ENCODE data around the gene PPP3CA.

PPP3CA gene

GRCh38 chr4:101240099-101240498, 107.2 kb downstream of the PPP3CA start:
- Histone ChIP-seq H4K20me1 (ENCODE audit: insufficient read depth, low read length) (no peaks in the 10 kb centered on the region), H3K79me2 (ENCODE audit: insufficient read depth, low read length) (peaks cover 81% of the 10 kb centered on the region), H3K27me3 (ENCODE audit: insufficient read depth, low read length) (no peaks in the 10 kb centered on the region), H3K36me3 (ENCODE audit: insufficient read depth, low read length) (no peaks in the 10 kb centered on the region), H3K4me1 (ENCODE audit: insufficient read depth, low read length, severe bottlenecking) (peaks cover 18% of the 10 kb centered on the region), H3K9me3 (ENCODE audit: low read length) (no peaks in the 10 kb centered on the region), H3K27ac (ENCODE audit: low read depth, low read length, poor library complexity, severe bottlenecking) (no peak overlapping the region), H3K9me2 (ENCODE audit: low read depth, low read length) (no peaks in the 10 kb centered on the region), H3K4me2 (ENCODE audit: low read length) (no peak overlapping the region), H3K4me3 (ENCODE audit: low read depth, low read length, poor library complexity, severe bottlenecking) (no peak overlapping the region), H3K9ac (ENCODE audit: low read length) (no peak overlapping the region), H2AFZ (ENCODE audit: low read length) (no peak overlapping the region), H3F3A (ENCODE audit: insufficient read depth, low read length) (no peaks in the 10 kb centered on the region)
- no peak for TF ChIP-seq CTCF (IDR thresholded peaks at IDR 0.05; ENCODE audit: low read length)
- no peak for TF ChIP-seq EZH2 (IDR thresholded peaks at IDR 0.05; ENCODE audit: borderline replicate concordance, low read length)

GRCh38 chr4:101239665-101240064, 107.7 kb downstream of the PPP3CA start:
- H3K9ac ChIP-seq (ENCODE audit: low read length): no peak overlapping the region
- TF ChIP-seq CTCF (IDR thresholded peaks at IDR 0.05; ENCODE audit: low read length): no peak
- TF ChIP-seq EZH2 (IDR thresholded peaks at IDR 0.05; ENCODE audit: borderline replicate concordance, low read length): no peak

GRCh38 chr4:101238706-101239105, 108.6 kb downstream of the PPP3CA start:
- Histone ChIP-seq H3K9me2 (ENCODE audit: low read depth, low read length) (no peaks in the 10 kb centered on the region), H3K4me3 (ENCODE audit: low read depth, low read length, poor library complexity, severe bottlenecking) (no peak overlapping the region), H3K4me1 (ENCODE audit: insufficient read depth, low read length, severe bottlenecking) (peaks cover 18% of the 10 kb centered on the region), H3K9ac (ENCODE audit: low read length) (no peak overlapping the region), H3F3A (ENCODE audit: insufficient read depth, low read length) (no peaks in the 10 kb centered on the region), H3K9me3 (ENCODE audit: low read length) (no peaks in the 10 kb centered on the region), H4K20me1 (ENCODE audit: insufficient read depth, low read length) (no peaks in the 10 kb centered on the region), H3K4me2 (ENCODE audit: low read length) (no peak overlapping the region), H3K36me3 (ENCODE audit: insufficient read depth, low read length) (no peaks in the 10 kb centered on the region), H2AFZ (ENCODE audit: low read length) (no peak overlapping the region), H3K79me2 (ENCODE audit: insufficient read depth, low read length) (peaks cover 81% of the 10 kb centered on the region), H3K27me3 (ENCODE audit: insufficient read depth, low read length) (no peaks in the 10 kb centered on the region), H3K27ac (ENCODE audit: low read depth, low read length, poor library complexity, severe bottlenecking) (no peak overlapping the region)
- TF ChIP-seq EZH2 (IDR thresholded peaks at IDR 0.05; ENCODE audit: borderline replicate concordance, low read length): no peak

More at GRCh38 chr4:101239665-101240064, 107.7 kb downstream of the PPP3CA start:
- no peak overlapping the region for H2AFZ ChIP-seq (ENCODE audit: low read length)
- H3K27me3 ChIP-seq (ENCODE audit: insufficient read depth, low read length): no peaks in the 10 kb centered on the region
- H3K27ac ChIP-seq (ENCODE audit: low read depth, low read length, poor library complexity, severe bottlenecking): no peak overlapping the region
- no peak overlapping the region for H3K4me2 ChIP-seq (ENCODE audit: low read length)
- H3K9me2 ChIP-seq (ENCODE audit: low read depth, low read length): no peaks in the 10 kb centered on the region
- H3K4me1 ChIP-seq (ENCODE audit: insufficient read depth, low read length, severe bottlenecking): peaks cover 18% of the 10 kb centered on the region
- no peak overlapping the region for H3K4me3 ChIP-seq (ENCODE audit: low read depth, low read length, poor library complexity, severe bottlenecking)
- H3F3A ChIP-seq (ENCODE audit: insufficient read depth, low read length): no peaks in the 10 kb centered on the region
- no peaks in the 10 kb centered on the region for H4K20me1 ChIP-seq (ENCODE audit: insufficient read depth, low read length)
- peaks cover 79% of the 10 kb centered on the region for H3K79me2 ChIP-seq (ENCODE audit: insufficient read depth, low read length)
- H3K9me3 ChIP-seq (ENCODE audit: low read length): no peaks in the 10 kb centered on the region
- H3K36me3 ChIP-seq (ENCODE audit: insufficient read depth, low read length): no peaks in the 10 kb centered on the region

- no peaks in the 10 kb centered on the region for H3K27me3 ChIP-seq (ENCODE audit: insufficient read depth, low read length)
- H3K27ac ChIP-seq (ENCODE audit: low read depth, low read length, poor library complexity, severe bottlenecking): no peak overlapping the region
- no peaks in the 10 kb centered on the region for H3K9me2 ChIP-seq (ENCODE audit: low read depth, low read length)
- H3K4me2 ChIP-seq (ENCODE audit: low read length): no peak overlapping the region
- H3F3A ChIP-seq (ENCODE audit: insufficient read depth, low read length): no peaks in the 10 kb centered on the region
- peaks cover 76% of the 10 kb centered on the region for H3K79me2 ChIP-seq (ENCODE audit: insufficient read depth, low read length)
- no peaks in the 10 kb centered on the region for H4K20me1 ChIP-seq (ENCODE audit: insufficient read depth, low read length)
- no peak overlapping the region for H3K4me3 ChIP-seq (ENCODE audit: low read depth, low read length, poor library complexity, severe bottlenecking)
- H3K9me3 ChIP-seq (ENCODE audit: low read length): no peaks in the 10 kb centered on the region
- H3K4me1 ChIP-seq (ENCODE audit: insufficient read depth, low read length, severe bottlenecking): peaks cover 18% of the 10 kb centered on the region
- no peak for TF ChIP-seq EZH2 (IDR thresholded peaks at IDR 0.05; ENCODE audit: borderline replicate concordance, low read length)
- no peak for TF ChIP-seq CTCF (IDR thresholded peaks at IDR 0.05; ENCODE audit: low read length)
- no peak overlapping the region for H3K9ac ChIP-seq (ENCODE audit: low read length)
- H3K36me3 ChIP-seq (ENCODE audit: insufficient read depth, low read length): no peaks in the 10 kb centered on the region
- H2AFZ ChIP-seq (ENCODE audit: low read length): no peak overlapping the region
These were observed 109.6 kb downstream of the PPP3CA start for GRCh38 chr4:101237773-101238172.
